WTC11 (cell line): ENCODE data around the gene LAMTOR5. TPM values are rescaled to one million over a fixed set of nuclear protein-coding genes. Genes with fewer than 3 reads are reported as not detected.

ENCODE experiments used
- ATAC-seq: fragments of 200-7000 bp; cut with Tn5 transposase; 2 replicates; pipeline ENCODE4 v1.10.0; 2021; ENCODE audit warnings: mild to moderate bottlenecking, moderate library complexity
- CTCF ChIA-PET: fragments of 300-600 bp; sonication (Branson Sonifier 250); formaldehyde crosslinking; loops from one replicate; lab custom pipeline; 2021; ENCODE audit warnings: antibody characterized with exemption; lab: Charles Lee
- POLR2A ChIA-PET: fragments of 350-600 bp; sonication (Branson Sonifier 250); formaldehyde crosslinking; loops from one replicate; lab custom pipeline; 2021; ENCODE audit warnings: antibody characterized with exemption; lab: Charles Lee
- DNase-seq: peaks from one replicate; pipeline ENCODE4 v3.0.0; 2021; ENCODE audit warnings: low spot score
- H3K27ac Mint-ChIP-seq: 2 replicates; pipeline ENCODE4 v1.8.0; 2021; ENCODE audit warnings: mixed read lengths
- H3K27me3 Mint-ChIP-seq: 2 replicates; pipeline ENCODE4 v1.8.0; 2021; ENCODE audit warnings: low read depth, mild to moderate bottlenecking, moderate library complexity, mixed read lengths
- H3K36me3 Mint-ChIP-seq: 2 replicates; pipeline ENCODE4 v1.8.0; 2021; ENCODE audit warnings: mixed read lengths
- H3K4me1 Mint-ChIP-seq: 2 replicates; pipeline ENCODE4 v1.8.0; 2022; ENCODE audit warnings: mixed read lengths
- H3K4me3 Mint-ChIP-seq: 2 replicates; pipeline ENCODE4 v1.8.0; 2021; ENCODE audit warnings: mild to moderate bottlenecking, moderate library complexity, mixed read lengths
- H3K9me3 Mint-ChIP-seq: 2 replicates; pipeline ENCODE4 v1.8.0; 2021; ENCODE audit warnings: mixed read lengths
- CBFB ChIP-seq: sonication (generic); formaldehyde crosslinking; IDR thresholded peaks from 2 replicates; pipeline ENCODE4 v1.8.1; 2022; ENCODE audit warnings: mild to moderate bottlenecking, low read depth, missing genetic modification reagents
- GTF2I ChIP-seq: fragments of 250-450 bp; sonication (Bioruptor Pico); conservative IDR thresholded peaks from 2 replicates; pipeline ENCODE4 v1.4.0; 2021; ENCODE audit warnings: mild to moderate bottlenecking
- NFATC4 ChIP-seq: fragments of 250-450 bp; sonication (Bioruptor Pico); IDR thresholded peaks from 2 replicates; pipeline ENCODE4 v1.9.0; 2021; ENCODE audit warnings: mild to moderate bottlenecking
- OVOL2 ChIP-seq: fragments of 250-450 bp; sonication (Bioruptor Pico); IDR thresholded peaks from 2 replicates; pipeline ENCODE4 v1.9.0; 2021; ENCODE audit warnings: mild to moderate bottlenecking, borderline replicate concordance
- PRRX2 ChIP-seq: fragments of 250-450 bp; sonication (Bioruptor Pico); IDR thresholded peaks from 2 replicates; pipeline ENCODE4 v1.8.0; 2021; ENCODE audit warnings: mild to moderate bottlenecking
- RELA ChIP-seq: sonication (generic); formaldehyde crosslinking; IDR thresholded peaks from 2 replicates; pipeline ENCODE4 v1.8.1; 2022; ENCODE audit warnings: missing genetic modification reagents, mild to moderate bottlenecking, borderline replicate concordance
- SOX15 ChIP-seq: fragments of 250-450 bp; sonication (Bioruptor Pico); IDR thresholded peaks from 2 replicates; pipeline ENCODE4 v1.9.0; 2021; ENCODE audit warnings: mild to moderate bottlenecking
- TEAD1 ChIP-seq: sonication (generic); formaldehyde crosslinking; IDR thresholded peaks from 2 replicates; pipeline ENCODE4 v1.8.0; 2022; ENCODE audit warnings: mild to moderate bottlenecking, missing genetic modification reagents
- ZNF121 ChIP-seq: sonication (generic); formaldehyde crosslinking; IDR thresholded peaks from 2 replicates; pipeline ENCODE4 v1.8.0; 2023; ENCODE audit warnings: missing genetic modification reagents
- ZNF232 ChIP-seq: sonication (generic); formaldehyde crosslinking; IDR thresholded peaks from 2 replicates; pipeline ENCODE4 v1.8.0; 2022; ENCODE audit warnings: mild to moderate bottlenecking, missing genetic modification reagents
- ZNF263 ChIP-seq: sonication (generic); formaldehyde crosslinking; IDR thresholded peaks from 2 replicates; pipeline ENCODE4 v1.8.1; 2022; ENCODE audit warnings: low read depth, mild to moderate bottlenecking, moderate library complexity, missing genetic modification reagents
- total RNA-seq: library from RNA; stranded (reverse); gene quantifications from 3 replicates; pipeline ENCODE4 v1.2.3, GENCODE V29; 2021
- TF ChIP-seq, protein P1 (sequence below): sonication (generic); formaldehyde crosslinking; IDR thresholded peaks from 2 replicates; pipeline ENCODE4 v1.8.1; 2022; ENCODE audit warnings: mild to moderate bottlenecking, missing genetic modification reagents, moderate library complexity, borderline replicate concordance
- TF ChIP-seq, protein P2 (sequence below): fragments of 250-450 bp; sonication (Bioruptor Pico); IDR thresholded peaks from 2 replicates; pipeline ENCODE4 v1.9.0; 2021; ENCODE audit warnings: mild to moderate bottlenecking, borderline replicate concordance
- TF ChIP-seq, protein P3 (sequence below): sonication (generic); formaldehyde crosslinking; IDR thresholded peaks from 2 replicates; pipeline ENCODE4 v1.8.0; 2022; ENCODE audit warnings: mild to moderate bottlenecking, missing genetic modification reagents
- TF ChIP-seq, protein P4 (sequence below): fragments of 250-450 bp; sonication (Bioruptor Pico); IDR thresholded peaks from 2 replicates; pipeline ENCODE4 v2.1.2; 2022; ENCODE audit warnings: mild to moderate bottlenecking, moderate library complexity
- TF ChIP-seq, protein P5 (sequence below): sonication (generic); formaldehyde crosslinking; IDR thresholded peaks from 2 replicates; pipeline ENCODE4 v1.8.1; 2023; ENCODE audit warnings: mild to moderate bottlenecking, moderate library complexity, missing genetic modification reagents
- TF ChIP-seq, protein P6 (sequence below): sonication (generic); formaldehyde crosslinking; IDR thresholded peaks from 2 replicates; pipeline ENCODE4 v1.8.1; 2022; ENCODE audit warnings: mild to moderate bottlenecking, moderate library complexity, missing genetic modification reagents
- TF ChIP-seq, protein P7 (sequence below): sonication (generic); formaldehyde crosslinking; IDR thresholded peaks from 2 replicates; pipeline ENCODE4 v1.8.1; 2022; ENCODE audit warnings: missing genetic modification reagents, borderline replicate concordance

The LAMTOR5 gene
- total RNA-seq, 1 experiment from 2014 or later: 76.0 TPM

DNA sequence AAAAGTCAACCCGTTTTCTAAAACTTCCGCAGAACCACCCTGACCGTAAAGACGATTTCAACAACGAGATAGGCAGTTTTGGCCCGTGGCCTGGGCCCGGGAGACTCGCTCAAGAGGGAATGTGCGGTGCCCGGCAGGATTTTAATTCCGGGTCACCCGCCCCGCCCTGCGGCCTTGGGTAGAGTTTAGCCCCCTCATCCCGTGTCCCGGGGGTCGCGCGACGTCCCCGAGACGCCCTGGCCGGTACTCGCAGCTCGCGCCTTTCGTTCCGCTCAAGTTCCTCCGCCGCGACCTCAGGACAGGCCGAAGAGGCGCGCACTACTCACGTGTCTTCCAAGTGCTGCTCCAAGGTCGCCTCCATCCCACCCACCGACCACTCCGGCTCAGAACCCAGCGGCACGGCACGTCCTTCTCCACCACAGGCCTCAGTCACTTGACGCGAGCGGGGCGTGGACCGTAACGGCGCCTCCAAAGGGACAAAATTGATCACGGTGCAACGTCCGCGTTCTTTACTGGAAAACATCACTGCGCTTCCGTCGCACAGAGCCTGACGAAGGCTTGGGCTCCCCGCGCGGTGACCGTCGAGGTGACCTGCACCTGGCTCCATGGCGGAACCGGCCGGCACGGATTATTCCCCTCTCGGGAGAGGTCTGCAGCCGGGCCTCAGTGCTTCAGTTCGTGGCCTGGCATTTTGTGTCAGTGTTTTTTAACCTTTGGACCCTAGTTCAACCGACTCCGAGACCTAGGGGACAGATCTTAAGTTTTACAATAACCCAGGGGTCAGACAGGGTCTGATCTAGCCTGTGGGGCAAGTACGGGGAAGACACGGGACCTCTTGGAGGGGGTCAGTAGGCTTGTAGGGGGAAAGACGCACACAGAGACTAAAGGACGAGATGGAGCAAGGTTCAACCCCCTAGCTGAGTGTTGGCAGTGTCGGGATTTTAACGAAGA lies at the start of gene LAMTOR5 (continued):
- TF ChIP-seq, protein P1, sequence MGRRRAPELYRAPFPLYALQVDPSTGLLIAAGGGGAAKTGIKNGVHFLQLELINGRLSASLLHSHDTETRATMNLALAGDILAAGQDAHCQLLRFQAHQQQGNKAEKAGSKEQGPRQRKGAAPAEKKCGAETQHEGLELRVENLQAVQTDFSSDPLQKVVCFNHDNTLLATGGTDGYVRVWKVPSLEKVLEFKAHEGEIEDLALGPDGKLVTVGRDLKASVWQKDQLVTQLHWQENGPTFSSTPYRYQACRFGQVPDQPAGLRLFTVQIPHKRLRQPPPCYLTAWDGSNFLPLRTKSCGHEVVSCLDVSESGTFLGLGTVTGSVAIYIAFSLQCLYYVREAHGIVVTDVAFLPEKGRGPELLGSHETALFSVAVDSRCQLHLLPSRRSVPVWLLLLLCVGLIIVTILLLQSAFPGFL (CRISPR knock-in tag): 0 out of 2 replicates have a peak, but pooled peaks have one; percentile 73
- TF ChIP-seq ZNF232 (CRISPR knock-in tag) (peak; percentile 95), TEAD1 (CRISPR knock-in tag) (peak; percentile 89), GTF2I (no peak), NFATC4 (CRISPR knock-in tag) (no peak), SOX15 (no peak), CBFB (no peak)
- TF ChIP-seq, protein P2, sequence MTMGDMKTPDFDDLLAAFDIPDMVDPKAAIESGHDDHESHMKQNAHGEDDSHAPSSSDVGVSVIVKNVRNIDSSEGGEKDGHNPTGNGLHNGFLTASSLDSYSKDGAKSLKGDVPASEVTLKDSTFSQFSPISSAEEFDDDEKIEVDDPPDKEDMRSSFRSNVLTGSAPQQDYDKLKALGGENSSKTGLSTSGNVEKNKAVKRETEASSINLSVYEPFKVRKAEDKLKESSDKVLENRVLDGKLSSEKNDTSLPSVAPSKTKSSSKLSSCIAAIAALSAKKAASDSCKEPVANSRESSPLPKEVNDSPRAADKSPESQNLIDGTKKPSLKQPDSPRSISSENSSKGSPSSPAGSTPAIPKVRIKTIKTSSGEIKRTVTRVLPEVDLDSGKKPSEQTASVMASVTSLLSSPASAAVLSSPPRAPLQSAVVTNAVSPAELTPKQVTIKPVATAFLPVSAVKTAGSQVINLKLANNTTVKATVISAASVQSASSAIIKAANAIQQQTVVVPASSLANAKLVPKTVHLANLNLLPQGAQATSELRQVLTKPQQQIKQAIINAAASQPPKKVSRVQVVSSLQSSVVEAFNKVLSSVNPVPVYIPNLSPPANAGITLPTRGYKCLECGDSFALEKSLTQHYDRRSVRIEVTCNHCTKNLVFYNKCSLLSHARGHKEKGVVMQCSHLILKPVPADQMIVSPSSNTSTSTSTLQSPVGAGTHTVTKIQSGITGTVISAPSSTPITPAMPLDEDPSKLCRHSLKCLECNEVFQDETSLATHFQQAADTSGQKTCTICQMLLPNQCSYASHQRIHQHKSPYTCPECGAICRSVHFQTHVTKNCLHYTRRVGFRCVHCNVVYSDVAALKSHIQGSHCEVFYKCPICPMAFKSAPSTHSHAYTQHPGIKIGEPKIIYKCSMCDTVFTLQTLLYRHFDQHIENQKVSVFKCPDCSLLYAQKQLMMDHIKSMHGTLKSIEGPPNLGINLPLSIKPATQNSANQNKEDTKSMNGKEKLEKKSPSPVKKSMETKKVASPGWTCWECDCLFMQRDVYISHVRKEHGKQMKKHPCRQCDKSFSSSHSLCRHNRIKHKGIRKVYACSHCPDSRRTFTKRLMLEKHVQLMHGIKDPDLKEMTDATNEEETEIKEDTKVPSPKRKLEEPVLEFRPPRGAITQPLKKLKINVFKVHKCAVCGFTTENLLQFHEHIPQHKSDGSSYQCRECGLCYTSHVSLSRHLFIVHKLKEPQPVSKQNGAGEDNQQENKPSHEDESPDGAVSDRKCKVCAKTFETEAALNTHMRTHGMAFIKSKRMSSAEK (CRISPR knock-in tag): no peak
- TF ChIP-seq, protein P3, sequence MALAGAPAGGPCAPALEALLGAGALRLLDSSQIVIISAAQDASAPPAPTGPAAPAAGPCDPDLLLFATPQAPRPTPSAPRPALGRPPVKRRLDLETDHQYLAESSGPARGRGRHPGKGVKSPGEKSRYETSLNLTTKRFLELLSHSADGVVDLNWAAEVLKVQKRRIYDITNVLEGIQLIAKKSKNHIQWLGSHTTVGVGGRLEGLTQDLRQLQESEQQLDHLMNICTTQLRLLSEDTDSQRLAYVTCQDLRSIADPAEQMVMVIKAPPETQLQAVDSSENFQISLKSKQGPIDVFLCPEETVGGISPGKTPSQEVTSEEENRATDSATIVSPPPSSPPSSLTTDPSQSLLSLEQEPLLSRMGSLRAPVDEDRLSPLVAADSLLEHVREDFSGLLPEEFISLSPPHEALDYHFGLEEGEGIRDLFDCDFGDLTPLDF (CRISPR knock-in tag): peak; percentile 86
- TF ChIP-seq, protein P4, sequence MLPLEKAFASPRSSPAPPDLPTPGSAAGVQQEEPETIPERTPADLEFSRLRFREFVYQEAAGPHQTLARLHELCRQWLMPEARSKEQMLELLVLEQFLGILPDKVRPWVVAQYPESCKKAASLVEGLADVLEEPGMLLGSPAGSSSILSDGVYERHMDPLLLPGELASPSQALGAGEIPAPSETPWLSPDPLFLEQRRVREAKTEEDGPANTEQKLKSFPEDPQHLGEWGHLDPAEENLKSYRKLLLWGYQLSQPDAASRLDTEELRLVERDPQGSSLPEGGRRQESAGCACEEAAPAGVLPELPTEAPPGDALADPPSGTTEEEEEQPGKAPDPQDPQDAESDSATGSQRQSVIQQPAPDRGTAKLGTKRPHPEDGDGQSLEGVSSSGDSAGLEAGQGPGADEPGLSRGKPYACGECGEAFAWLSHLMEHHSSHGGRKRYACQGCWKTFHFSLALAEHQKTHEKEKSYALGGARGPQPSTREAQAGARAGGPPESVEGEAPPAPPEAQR (CRISPR knock-in tag): no peak
- TF ChIP-seq, protein P5, sequence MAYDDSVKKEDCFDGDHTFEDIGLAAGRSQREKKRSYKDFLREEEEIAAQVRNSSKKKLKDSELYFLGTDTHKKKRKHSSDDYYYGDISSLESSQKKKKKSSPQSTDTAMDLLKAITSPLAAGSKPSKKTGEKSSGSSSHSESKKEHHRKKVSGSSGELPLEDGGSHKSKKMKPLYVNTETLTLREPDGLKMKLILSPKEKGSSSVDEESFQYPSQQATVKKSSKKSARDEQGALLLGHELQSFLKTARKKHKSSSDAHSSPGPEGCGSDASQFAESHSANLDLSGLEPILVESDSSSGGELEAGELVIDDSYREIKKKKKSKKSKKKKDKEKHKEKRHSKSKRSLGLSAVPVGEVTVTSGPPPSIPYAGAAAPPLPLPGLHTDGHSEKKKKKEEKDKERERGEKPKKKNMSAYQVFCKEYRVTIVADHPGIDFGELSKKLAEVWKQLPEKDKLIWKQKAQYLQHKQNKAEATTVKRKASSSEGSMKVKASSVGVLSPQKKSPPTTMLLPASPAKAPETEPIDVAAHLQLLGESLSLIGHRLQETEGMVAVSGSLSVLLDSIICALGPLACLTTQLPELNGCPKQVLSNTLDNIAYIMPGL (CRISPR knock-in tag): peak; percentile 70; the same call in 1 of the 2 replicates
- TF ChIP-seq, protein P6, sequence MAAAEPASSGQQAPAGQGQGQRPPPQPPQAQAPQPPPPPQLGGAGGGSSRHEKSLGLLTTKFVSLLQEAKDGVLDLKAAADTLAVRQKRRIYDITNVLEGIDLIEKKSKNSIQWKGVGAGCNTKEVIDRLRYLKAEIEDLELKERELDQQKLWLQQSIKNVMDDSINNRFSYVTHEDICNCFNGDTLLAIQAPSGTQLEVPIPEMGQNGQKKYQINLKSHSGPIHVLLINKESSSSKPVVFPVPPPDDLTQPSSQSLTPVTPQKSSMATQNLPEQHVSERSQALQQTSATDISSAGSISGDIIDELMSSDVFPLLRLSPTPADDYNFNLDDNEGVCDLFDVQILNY: 0 out of 2 replicates have a peak, but pooled peaks have one; percentile 62

DNA sequence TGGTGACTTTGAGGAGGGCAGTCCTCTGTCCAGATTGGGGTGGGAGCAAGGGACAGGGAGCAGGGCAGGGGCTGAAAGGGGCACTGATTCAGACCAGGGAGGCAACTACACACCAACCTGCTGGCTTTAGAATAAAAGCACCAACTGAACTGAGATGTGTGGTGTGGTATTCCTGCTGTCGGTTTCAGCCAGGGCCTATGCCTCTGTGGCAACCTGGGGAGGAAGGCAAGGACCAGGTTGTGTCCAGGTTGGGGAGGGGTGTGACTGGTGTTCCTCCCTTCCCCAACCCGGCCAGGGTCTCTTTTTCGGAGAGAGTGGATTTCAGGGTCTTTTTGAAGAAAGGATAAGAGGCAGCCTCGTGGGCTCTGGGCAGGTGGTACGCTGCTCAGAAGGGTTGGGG lies 49.7 kb upstream of the LAMTOR5 start:
- no peak overlapping the region for H3K4me3 Mint-ChIP-seq
- H3K4me1 Mint-ChIP-seq: peaks cover 7% of the 10 kb centered on the region
- CTCF ChIA-PET: interaction anchor here (0.7 to 4.6 kb wide), 3 partner anchors 45 to 255 kb away, joined by 5 to 141 read pairs (median 7); no protein-coding TSS in a partner anchor
- no peak for ATAC-seq
- POLR2A ChIA-PET: no interaction called here
- DNase-seq: no peak
- H3K36me3 Mint-ChIP-seq: no peaks in the 10 kb centered on the region
- H3K27ac Mint-ChIP-seq: no peak overlapping the region
- no peaks in the 10 kb centered on the region; the same call in 1 of the 2 replicates for H3K27me3 Mint-ChIP-seq
- H3K9me3 Mint-ChIP-seq: peaks cover 5% of the 10 kb centered on the region; the same call in 1 of the 2 replicates
- TF ChIP-seq, protein P6: no peak
- TF ChIP-seq PRRX2 (CRISPR knock-in tag): no peak
- TF ChIP-seq OVOL2 (CRISPR knock-in tag): no peak
- no peak for TF ChIP-seq ZNF263
- no peak for TF ChIP-seq TEAD1 (CRISPR knock-in tag)
- TF ChIP-seq, protein P5 (CRISPR knock-in tag): no peak
- no peak for TF ChIP-seq ZNF121 (CRISPR knock-in tag)
- TF ChIP-seq, protein P7, sequence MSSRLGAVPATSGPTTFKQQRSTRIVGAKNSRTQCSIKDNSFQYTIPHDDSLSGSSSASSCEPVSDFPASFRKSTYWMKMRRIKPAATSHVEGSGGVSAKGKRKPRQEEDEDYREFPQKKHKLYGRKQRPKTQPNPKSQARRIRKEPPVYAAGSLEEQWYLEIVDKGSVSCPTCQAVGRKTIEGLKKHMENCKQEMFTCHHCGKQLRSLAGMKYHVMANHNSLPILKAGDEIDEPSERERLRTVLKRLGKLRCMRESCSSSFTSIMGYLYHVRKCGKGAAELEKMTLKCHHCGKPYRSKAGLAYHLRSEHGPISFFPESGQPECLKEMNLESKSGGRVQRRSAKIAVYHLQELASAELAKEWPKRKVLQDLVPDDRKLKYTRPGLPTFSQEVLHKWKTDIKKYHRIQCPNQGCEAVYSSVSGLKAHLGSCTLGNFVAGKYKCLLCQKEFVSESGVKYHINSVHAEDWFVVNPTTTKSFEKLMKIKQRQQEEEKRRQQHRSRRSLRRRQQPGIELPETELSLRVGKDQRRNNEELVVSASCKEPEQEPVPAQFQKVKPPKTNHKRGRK (CRISPR knock-in tag): no peak
- TF ChIP-seq RELA (CRISPR knock-in tag): no peak
